K562 (cell line): Measurements from ENCODE around the gene CDCP2. TPM values are rescaled to one million over a fixed set of nuclear protein-coding genes. Genes with fewer than 3 reads are reported as not detected.

Source experiments
- CC2D1A ChIP-seq: fragments of 450-650 bp; IDR thresholded peaks from 2 replicates; pipeline ENCODE4 v1.6.1; 2017; ENCODE audit warnings: mild to moderate bottlenecking
- EP300 ChIP-seq: IDR thresholded peaks from 2 replicates; pipeline ENCODE4 v1.6.1; 2012; ENCODE audit warnings: low read length, improper control_type of control experiment
- HES1 ChIP-seq: fragments of 450-650 bp; IDR thresholded peaks from 2 replicates; pipeline ENCODE4 v1.6.1; 2016; ENCODE audit warnings: low read depth, mild to moderate bottlenecking, moderate library complexity
- JUN ChIP-seq, 2 experiments: sonication (generic) in 1 of 2; formaldehyde crosslinking in 1 of 2; IDR thresholded peaks; 2 replicates each; pipeline versions ENCODE4 v1.6.1 to v1.8.0; 2012 to 2022; ENCODE audit warnings: borderline replicate concordance in 2 of 2, mild to moderate bottlenecking in 2 of 2, improper control_type of control experiment in 1 of 2, low read depth in 1 of 2, low read length in 1 of 2, missing genetic modification reagents in 1 of 2
- KLF1 ChIP-seq: fragments of 450-650 bp; IDR thresholded peaks from 2 replicates; pipeline ENCODE4 v1.6.1; 2016; ENCODE audit warnings: missing genetic modification characterization, missing compliant biosample characterization
- MBD1 ChIP-seq: fragments of 250-450 bp; sonication (Bioruptor Pico); IDR thresholded peaks from 2 replicates; pipeline ENCODE4 v1.8.0; 2022; ENCODE audit warnings: inconsistent platforms
- NR3C1 ChIP-seq: sonication (generic); formaldehyde crosslinking; IDR thresholded peaks from 2 replicates; pipeline ENCODE4 v1.8.1; 2022; ENCODE audit warnings: missing genetic modification reagents
- NUFIP1 ChIP-seq: fragments of 450-650 bp; IDR thresholded peaks from 2 replicates; pipeline ENCODE4 v1.6.1; 2018; ENCODE audit not compliant: partially characterized antibody
- POLR2H ChIP-seq: IDR thresholded peaks from 2 replicates; pipeline ENCODE4 v1.6.1; 2016; ENCODE audit warnings: missing genetic modification characterization, low read depth, mild to moderate bottlenecking, control low read depth, missing compliant biosample characterization, moderate library complexity
- RBM22 ChIP-seq: fragments of 200-400 bp; formaldehyde crosslinking; IDR thresholded peaks from 2 replicates; pipeline ENCODE4 v1.6.1; 2018; ENCODE audit warnings: low read length, low read depth; ENCODE audit not compliant: poor library complexity, severe bottlenecking
- RREB1 ChIP-seq: fragments of 250-450 bp; sonication (Bioruptor Pico); IDR thresholded peaks from 2 replicates; pipeline ENCODE4 v1.4.0; 2020
- SP1 ChIP-seq: sonication (generic); formaldehyde crosslinking; IDR thresholded peaks from 2 replicates; pipeline ENCODE4 v1.8.1; 2022; ENCODE audit warnings: mild to moderate bottlenecking, missing genetic modification reagents
- ZBTB7A ChIP-seq: IDR thresholded peaks from 2 replicates; pipeline ENCODE4 v1.6.1; 2011; ENCODE audit warnings: low read depth, mild to moderate bottlenecking, low read length, moderate library complexity, borderline replicate concordance; ENCODE audit not compliant: control insufficient read depth
- ZFX ChIP-seq: sonication (generic); formaldehyde crosslinking; IDR thresholded peaks from 2 replicates; pipeline ENCODE4 v1.8.0; 2022; ENCODE audit warnings: mild to moderate bottlenecking, missing genetic modification reagents, moderate library complexity
- ZNF165 ChIP-seq: fragments of 250-450 bp; sonication (Bioruptor Pico); IDR thresholded peaks from 2 replicates; pipeline ENCODE4 v1.4.0; 2020; ENCODE audit warnings: borderline replicate concordance
- ZNF263 ChIP-seq: sonication (generic); formaldehyde crosslinking; IDR thresholded peaks from 2 replicates; pipeline ENCODE4 v1.8.0; 2022; ENCODE audit warnings: mild to moderate bottlenecking, missing genetic modification reagents, borderline replicate concordance
- polyA plus RNA-seq, 8 experiments: library from polyadenylated mRNA; depleted of rRNA in 4 of 8; stranded (reverse) in 5 of 8; unstranded in 3 of 8; fragments of >200 nt; fragmentation: Nextera tagmentation in 2 of 8; fragmentation: Illumina TruSeq in 1 of 8; extraction: Ambion mirVana in 2 of 8; extraction: Trizol in 1 of 8; gene quantifications; 2 replicates each; pipeline versions ENCODE4 v1.2.1 to v1.2.3, GENCODE V29; 2011 to 2014; ENCODE audit warnings: inconsistent platforms in 1 of 8, missing spikeins in 1 of 8
- total RNA-seq, 7 experiments: library from RNA; depleted of rRNA in 6 of 7; stranded (reverse); fragments of >200 nt in 6 of 7; fragmentation: Illumina TruSeq in 2 of 7; extraction: Trizol in 2 of 7; gene quantifications; 2 replicates each; pipeline versions ENCODE4 v1.2.1 to v1.2.3, GENCODE V29; 2011 to 2021; ENCODE audit warnings: low replicate concordance in 1 of 7

The CDCP2 gene
- total and polyA plus RNA-seq, 9 of the 15 experiments (the other 6 are each of a cell fraction or from before 2014, with no cell fraction given), result not detected

GRCh38 chr1:54121482-54122134, 31.2 kb downstream of the CDCP2 start (continued):
- TF ChIP-seq ZNF263 (CRISPR knock-in tag) (no peak; the same call in 1 of the 2 replicates), RREB1 (CRISPR knock-in tag) (no peak), RBM22 (no peak), JUN (IDR thresholded peaks at IDR 0.05; ENCODE audit: borderline replicate concordance, low read depth, low read length) (0 out of 2 replicates have a peak, but pooled peaks have one; percentile 6), JUN (CRISPR knock-in tag; IDR thresholded peaks at IDR 0.05; ENCODE audit: borderline replicate concordance) (no peak), KLF1 (tag) (no peak), MBD1 (CRISPR knock-in tag) (no peak), EP300 (peak; percentile 27; the same call in 1 of the 2 replicates), ZBTB7A (peak; percentile 63; the same call in 1 of the 2 replicates), ZFX (CRISPR knock-in tag) (peak; percentile 28; the same call in 1 of the 2 replicates), HES1 (no peak), CC2D1A (peak; percentile 80; the same call in 1 of the 2 replicates), SP1 (CRISPR knock-in tag) (no peak; the same call in 1 of the 2 replicates), NUFIP1 (no peak), POLR2H (tag) (no peak), NR3C1 (CRISPR knock-in tag) (no peak), ZNF165 (CRISPR knock-in tag) (no peak)
